Stimulated activated CD8-positive, alpha-beta memory T cell treated with anti-CD3 and anti-CD28 coated beads, Interleukin-15, amount 100 ng/mL, for 48 hours (primary cell): ENCODE measurements around the gene OSBPL10.
"Not testable (repeated sequence)": the region's sequence is repeated elsewhere in the genome, so short reads cannot be mapped to it uniquely, and the experiment has no call there.

ENCODE experiments used
- DNase-seq, 2 donors: peaks; one replicate each; pipeline ENCODE4 v3.0.0-alpha.2; 2020; ENCODE audit warnings: low read depth in 2 of 2

Gene OSBPL10

GRCh38 chr3:31813686-31814085 lies 167.4 kb downstream of the OSBPL10 start:
- no peak for DNase-seq

- no peak for DNase-seq
Observed at GRCh38 chr3:31813197-31813596, 167.9 kb downstream of the OSBPL10 start.

DNA sequence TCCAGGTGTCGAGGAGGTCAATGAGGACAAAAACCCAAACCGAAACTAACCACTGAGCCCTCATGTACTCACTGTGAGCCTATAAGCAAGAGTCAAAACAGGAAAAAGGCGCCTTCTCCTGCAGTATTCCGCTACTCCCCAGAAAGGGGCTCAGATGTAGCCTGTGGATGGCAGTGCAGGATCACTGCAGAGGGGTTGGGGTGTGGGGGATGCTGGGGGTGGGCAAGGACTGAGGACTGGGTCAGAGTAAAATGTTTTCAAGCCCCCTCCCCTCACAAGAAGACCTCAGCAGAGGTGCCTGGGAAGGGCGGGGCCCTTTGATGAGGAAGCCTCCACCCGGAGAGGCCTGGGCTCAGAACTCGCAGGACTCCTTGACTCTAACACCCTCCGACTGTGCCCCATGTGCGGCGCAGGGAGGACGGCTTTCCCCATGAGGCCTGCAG lies 170.1 kb downstream of the OSBPL10 start:
- no peak for DNase-seq

DNA sequence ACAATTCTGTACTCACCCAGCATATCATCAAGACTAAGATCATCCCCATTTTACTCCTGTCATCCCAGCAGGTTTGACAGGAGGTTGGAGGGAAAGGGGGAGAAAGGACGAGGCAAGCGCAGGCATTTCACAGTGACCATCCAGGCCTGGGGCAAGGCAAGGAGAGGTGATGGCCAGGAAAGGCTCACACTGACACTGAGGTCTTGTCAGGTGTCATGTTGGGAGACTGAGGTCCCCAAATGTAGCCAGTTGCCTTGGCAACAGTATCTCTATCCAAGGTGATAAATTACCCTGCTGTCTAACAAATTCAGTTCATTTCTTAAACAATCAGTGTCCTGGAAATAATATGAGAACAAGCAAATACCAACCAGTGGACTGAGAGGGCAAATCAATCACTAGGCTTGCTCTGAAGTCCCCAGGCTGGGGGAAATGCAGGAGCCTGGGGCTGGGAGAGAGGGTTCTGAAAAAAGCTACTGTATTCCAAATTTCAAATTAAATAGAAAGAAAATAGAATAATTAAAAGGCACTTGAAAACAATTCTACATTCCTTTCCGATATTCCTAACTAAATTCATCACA lies 172.8 kb downstream of the OSBPL10 start:
- DNase-seq, result no peak

DNA sequence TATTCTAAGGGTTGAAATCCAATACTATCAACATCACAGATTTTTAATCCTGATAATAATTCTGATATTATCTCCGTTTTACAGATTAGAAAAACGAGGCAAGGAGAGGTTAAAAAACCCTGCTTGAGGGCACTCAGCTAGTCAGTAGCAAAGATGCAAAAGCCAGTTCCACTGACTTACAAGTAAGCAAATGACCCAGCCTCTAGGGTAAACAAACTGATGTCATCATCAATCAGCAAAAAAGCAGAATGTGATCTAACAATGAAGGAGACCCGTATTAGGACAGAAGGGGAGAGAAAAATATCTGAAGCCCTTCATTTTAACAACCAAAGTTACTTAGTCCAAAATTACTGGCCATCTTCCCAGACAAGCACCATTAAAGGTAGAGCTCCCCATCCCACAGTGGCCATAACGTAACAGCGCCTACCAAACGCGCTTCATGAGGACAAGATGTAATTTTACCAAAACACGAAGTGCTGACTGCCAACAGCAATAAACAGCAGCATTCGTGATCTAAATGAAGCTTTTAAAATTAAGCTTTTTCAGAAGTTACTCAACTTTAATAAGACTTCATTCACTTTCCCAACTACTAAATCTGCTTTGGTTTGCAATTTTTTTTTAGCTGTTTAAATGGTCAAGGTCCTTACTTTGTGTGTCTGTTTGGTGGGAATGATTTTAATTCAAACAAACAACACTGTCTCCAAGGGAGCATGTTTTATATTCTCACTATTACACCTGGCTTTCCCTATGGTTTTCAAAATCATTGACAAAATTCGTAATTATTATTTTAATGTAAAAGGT lies 176.6 kb downstream of the OSBPL10 start:
- no peak for DNase-seq

DNA sequence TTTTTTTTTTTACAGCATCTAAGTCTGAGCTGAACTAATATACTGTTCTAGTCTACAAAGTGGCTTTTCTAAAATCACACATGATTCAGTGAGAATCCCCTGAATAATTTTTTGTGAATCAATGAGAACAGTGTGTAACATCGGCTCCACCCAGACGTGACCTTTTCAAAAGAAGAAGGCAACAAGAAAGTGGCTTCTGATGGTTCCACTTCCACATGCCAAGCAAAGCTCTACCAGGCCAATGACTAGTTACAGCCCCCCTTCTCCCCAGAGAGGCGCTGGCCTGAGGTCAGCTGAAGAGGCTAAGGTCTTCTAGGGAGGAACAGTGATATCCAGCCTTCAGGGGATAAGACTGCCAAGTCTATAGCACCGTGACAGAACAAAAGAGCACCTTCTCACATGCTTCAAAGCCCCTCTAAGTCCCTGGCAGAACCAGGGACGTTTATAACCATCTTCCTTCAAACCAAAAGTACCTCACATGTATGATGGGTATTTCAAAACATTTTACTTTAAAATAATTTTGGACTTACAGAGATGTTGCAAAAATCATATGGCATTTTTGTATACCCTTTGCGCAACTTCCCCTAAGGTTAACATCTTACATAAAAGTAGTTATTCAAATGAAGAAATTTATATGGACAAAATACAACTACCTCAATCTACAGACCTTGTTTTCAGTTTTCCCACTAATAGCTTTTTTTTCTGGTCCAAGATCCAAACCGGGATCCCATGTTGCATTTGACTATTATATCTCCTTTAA lies 177.9 kb downstream of the OSBPL10 start:
- DNase-seq, result no peak

- no peak for DNase-seq
Observed at GRCh38 chr3:31800436-31800835, 180.6 kb downstream of the OSBPL10 start.

DNA sequence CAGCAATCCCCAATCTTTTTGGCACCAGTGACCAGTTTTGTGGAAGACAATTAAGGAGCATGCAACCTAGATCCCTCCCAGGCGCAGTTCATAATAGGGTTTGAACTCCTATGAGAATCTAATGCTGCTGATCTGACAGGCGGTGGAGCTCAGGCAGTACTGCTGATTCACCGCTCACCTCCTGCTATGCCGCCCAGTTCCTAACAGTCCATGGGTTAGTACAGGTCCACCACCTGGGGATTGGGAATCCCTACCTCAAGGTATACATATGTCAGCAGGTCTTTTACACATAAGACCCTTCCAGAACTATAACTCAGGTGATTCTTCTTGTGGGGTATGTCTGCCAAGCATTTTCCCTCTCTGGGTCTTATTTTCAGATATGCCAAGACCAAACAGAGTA lies 182.2 kb downstream of the OSBPL10 start:
- DNase-seq, result no peak

DNA sequence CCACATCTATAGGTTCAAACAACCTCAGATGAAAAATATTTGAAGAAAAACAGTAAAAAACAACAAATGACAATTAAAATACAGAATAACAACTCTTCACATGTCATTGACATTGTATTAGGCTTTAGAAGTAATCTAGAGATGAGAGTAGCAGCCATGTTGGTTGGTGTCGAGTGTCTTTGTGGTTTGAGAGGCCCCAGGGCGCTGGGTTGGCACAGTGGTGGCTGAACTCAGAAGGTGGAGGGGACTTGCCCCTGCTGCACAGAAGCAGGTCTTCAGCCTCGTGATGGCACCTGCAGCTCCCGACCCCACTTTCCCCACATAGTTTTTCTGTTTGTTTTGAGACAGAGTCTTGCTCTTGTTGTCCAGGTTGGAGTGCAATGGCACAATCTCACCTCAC lies 187.2 kb downstream of the OSBPL10 start:
- no peak for DNase-seq

- DNase-seq, result no peak
Observed at GRCh38 chr3:31791090-31791430, 190.0 kb downstream of the OSBPL10 start.

- DNase-seq, result no peak
Observed at GRCh38 chr3:31790193-31791089, 190.6 kb downstream of the OSBPL10 start.

DNA sequence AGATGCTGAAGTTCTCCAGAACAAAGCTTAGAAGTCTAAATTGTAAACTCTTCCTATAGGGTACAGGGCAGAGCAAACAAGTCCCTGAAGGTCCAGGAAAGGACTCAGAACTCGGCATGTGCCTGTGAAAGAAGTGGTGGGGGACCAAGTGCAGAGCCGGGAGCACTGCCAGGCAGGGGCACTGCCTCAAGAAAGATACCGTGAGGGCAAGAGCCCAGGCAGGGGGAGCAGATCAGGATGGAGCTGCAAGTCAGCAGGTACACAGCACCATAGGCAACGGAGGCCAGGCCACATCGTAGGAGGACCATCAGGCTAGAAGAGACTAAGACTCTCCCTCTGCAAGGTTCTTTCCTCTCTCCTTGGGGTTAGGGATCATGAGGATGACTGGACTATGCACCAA lies 191.6 kb downstream of the OSBPL10 start:
- DNase-seq, result no peak

DNA sequence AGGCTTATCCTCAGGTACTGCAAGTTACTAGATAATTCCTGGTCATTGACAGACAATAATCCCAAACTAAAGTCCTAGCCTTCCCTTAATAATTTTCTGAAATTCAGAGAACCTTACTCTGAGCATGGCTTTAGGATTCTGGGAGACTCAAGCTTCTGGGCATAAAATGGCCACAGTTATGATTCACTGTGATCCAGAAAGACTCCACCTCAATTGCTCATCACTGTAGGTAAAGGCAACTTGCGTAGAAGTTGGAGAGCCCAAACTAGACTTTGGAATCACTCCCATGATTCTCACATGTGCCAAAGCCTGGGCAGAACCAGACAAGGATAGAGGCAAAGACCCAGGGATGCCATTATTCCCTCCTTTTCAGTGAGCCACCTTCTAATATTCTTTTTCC lies 195.3 kb downstream of the OSBPL10 start:
- no peak for DNase-seq

- no peak for DNase-seq
Observed at GRCh38 chr3:31785286-31785685, 195.8 kb downstream of the OSBPL10 start.

- DNase-seq, result not testable (repeated sequence)
Observed at GRCh38 chr3:31783851-31784250, 197.2 kb downstream of the OSBPL10 start.

- not testable (repeated sequence) for DNase-seq
Observed at GRCh38 chr3:31782306-31782705, 198.8 kb downstream of the OSBPL10 start.

GRCh38 chr3:31779514-31779913 lies 201.5 kb downstream of the OSBPL10 start:
- DNase-seq, result no peak

GRCh38 chr3:31777887-31778286 lies 203.2 kb downstream of the OSBPL10 start:
- DNase-seq, result no peak

DNA sequence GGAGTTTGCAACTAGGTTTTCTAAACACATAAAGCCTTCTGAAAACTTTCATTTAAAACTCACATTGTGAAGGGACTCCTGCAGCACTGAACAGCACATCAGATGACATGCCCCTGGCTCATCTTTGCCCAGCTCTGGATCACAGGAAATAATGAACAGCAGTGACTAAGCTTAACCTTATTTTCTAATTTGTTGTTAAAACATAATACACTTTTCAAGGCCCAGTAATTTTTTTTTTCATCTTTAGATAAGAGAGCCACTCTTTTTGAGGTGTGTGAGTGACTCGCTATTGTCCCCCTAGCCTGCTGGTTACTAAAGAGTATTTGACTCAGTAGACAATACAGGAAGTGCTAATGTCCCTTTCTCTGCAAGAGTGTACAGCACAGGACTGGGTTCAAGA lies 204.0 kb downstream of the OSBPL10 start:
- no peak for DNase-seq

GRCh38 chr3:31776016-31776415 lies 205.0 kb downstream of the OSBPL10 start:
- no peak for DNase-seq

DNA sequence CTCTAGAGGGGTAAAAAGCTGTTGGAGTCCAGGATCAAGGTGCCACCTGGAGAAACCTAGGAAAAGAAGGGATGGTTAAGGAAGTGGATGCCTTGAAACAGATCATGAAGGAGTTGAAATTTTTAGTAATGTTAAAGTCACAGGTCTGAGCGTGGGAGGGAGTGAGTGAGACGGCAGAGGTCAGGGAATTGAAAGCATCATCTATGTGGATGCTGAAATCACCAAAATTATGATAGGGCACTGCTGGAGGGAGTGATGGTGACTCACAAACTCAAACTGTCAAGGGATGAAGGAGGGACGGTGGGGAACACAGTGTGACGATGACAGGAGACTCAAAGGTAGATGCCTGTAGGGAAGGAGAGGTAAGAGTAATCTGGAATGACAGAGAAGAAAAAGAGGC lies 205.7 kb downstream of the OSBPL10 start:
- no peak for DNase-seq
